SU-DHL-6 (cell line): ENCODE data around the gene TH.

Experiments
- H2AFZ ChIP-seq: fragments of 200-600 bp; sonication (generic); 2 replicates; pipeline ENCODE4 v1.6.1; 2014; ENCODE audit warnings: low read depth, mild to moderate bottlenecking, moderate library complexity, mixed read lengths, antibody characterized with exemption, low read length; ENCODE audit not compliant: severe bottlenecking
- H3F3A ChIP-seq: fragments of 200-600 bp; shearing (Covaris generic); 2 replicates; pipeline ENCODE4 v1.6.0; 2016; ENCODE audit warnings: antibody characterized with exemption, mild to moderate bottlenecking; ENCODE audit not compliant: insufficient read depth
- H3K27ac ChIP-seq: fragments of 200-600 bp; sonication (generic); 2 replicates; pipeline ENCODE4 v1.5.1; 2016; ENCODE audit warnings: low read depth, mild to moderate bottlenecking, low read length, moderate library complexity, mixed read lengths
- H3K27me3 ChIP-seq: fragments of 200-600 bp; sonication (generic), shearing (Covaris generic); 2 replicates; pipeline ENCODE4 v1.6.0; 2014; ENCODE audit warnings: mild to moderate bottlenecking, low read length
- H3K36me3 ChIP-seq: fragments of 200-600 bp; sonication (generic); 2 replicates; pipeline ENCODE4 v1.6.1; 2014; ENCODE audit warnings: mild to moderate bottlenecking, low read length, mixed read lengths
- H3K4me2 ChIP-seq: fragments of 300-600, 200-600 bp; shearing (Covaris generic), sonication (generic); 2 replicates; pipeline ENCODE4 v1.6.0; 2014; ENCODE audit warnings: low read length, low read depth, mild to moderate bottlenecking; ENCODE audit not compliant: poor library complexity, severe bottlenecking
- H3K4me3 ChIP-seq: fragments of 200-600 bp; sonication (generic); 2 replicates; pipeline ENCODE4 v1.5.1; 2014; ENCODE audit warnings: antibody characterized with exemption, low read length, mild to moderate bottlenecking, mixed read lengths; ENCODE audit not compliant: insufficient read depth, poor library complexity, severe bottlenecking
- H3K79me2 ChIP-seq: fragments of 200-600 bp; sonication (generic); 2 replicates; pipeline ENCODE4 v1.6.1; 2014; ENCODE audit warnings: mild to moderate bottlenecking, low read length, moderate library complexity; ENCODE audit not compliant: insufficient read depth
- H3K9ac ChIP-seq: fragments of 200-600 bp; sonication (generic); 2 replicates; pipeline ENCODE4 v1.7.0; 2014; ENCODE audit warnings: mild to moderate bottlenecking, low read length
- H3K9me2 ChIP-seq: fragments of 200-600 bp; sonication (generic); replicated peaks from 2 replicates; pipeline ENCODE4 v1.6.1; 2014; ENCODE audit warnings: low read length; ENCODE audit not compliant: insufficient read depth
- H3K9me3 ChIP-seq: fragments of 200-600 bp; sonication (generic); 2 replicates; pipeline ENCODE4 v1.6.1; 2014; ENCODE audit warnings: low read length, mixed read lengths; ENCODE audit not compliant: insufficient read depth
- H4K20me1 ChIP-seq: fragments of 200-600 bp; sonication (generic); 2 replicates; pipeline ENCODE4 v1.6.1; 2014; ENCODE audit warnings: low read depth, mild to moderate bottlenecking, antibody characterized with exemption, low read length, moderate library complexity, mixed read lengths
- EZH2phosphoT487 ChIP-seq: fragments of 200-600 bp; sonication (generic), shearing (Covaris generic); conservative IDR thresholded peaks from 2 replicates; pipeline ENCODE4 v1.6.1; 2018; ENCODE audit warnings: mild to moderate bottlenecking, antibody characterized with exemption, low read length, moderate library complexity, mixed read lengths
- TF ChIP-seq, protein P1 (sequence below): fragments of 200-600 bp; sonication (generic); IDR thresholded peaks from one replicate; pipeline ENCODE4 v1.5.1; 2017; ENCODE audit warnings: antibody characterized with exemption, mild to moderate bottlenecking, low read length, moderate library complexity; ENCODE audit not compliant: insufficient read depth, poor library complexity, severe bottlenecking

TH gene

DNA sequence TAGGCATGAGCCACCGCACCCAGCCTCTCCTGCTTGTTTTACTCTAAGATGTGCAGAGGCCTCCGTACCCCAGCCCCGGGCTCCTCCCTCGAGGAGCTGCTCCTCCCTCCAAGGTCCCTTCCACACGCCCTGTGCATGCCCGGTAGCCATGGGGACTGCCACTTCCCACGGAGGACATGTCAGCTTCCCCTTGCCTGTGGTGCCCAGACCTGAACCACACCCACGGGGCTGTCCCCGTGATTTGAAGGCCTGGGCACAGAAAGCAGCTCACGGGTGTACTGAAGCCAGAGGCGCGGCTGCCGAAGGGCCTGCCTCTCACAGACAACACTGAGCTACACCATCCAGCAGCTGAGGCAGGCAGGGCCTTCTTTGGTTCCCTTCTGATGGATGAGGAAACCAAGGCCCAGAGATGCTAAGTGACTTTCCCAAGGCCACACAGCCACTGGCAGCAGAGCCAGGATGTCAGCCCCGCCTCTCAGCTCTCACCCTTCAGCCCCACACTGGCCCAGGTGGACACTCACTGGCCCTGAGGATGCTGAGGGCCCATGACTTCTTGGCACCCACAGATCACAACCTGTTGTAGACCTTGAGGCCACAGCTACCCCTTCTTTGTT lies 17.9 kb downstream of the TH start:
- Histone ChIP-seq H3K9me3 (no peaks in the 10 kb centered on the region), H4K20me1 (no peaks in the 10 kb centered on the region), H3K27ac (no peak overlapping the region), H3K9ac (no peak overlapping the region), H3K27me3 (no peaks in the 10 kb centered on the region), H3K79me2 (no peaks in the 10 kb centered on the region), H2AFZ (no peak overlapping the region), H3K9me2 (no peaks in the 10 kb centered on the region), H3K4me3 (no peak overlapping the region), H3K4me2 (no peak overlapping the region), H3K36me3 (no peaks in the 10 kb centered on the region), H3F3A (no peaks in the 10 kb centered on the region)
- TF ChIP-seq EZH2phosphoT487: no peak
- TF ChIP-seq, protein P1, sequence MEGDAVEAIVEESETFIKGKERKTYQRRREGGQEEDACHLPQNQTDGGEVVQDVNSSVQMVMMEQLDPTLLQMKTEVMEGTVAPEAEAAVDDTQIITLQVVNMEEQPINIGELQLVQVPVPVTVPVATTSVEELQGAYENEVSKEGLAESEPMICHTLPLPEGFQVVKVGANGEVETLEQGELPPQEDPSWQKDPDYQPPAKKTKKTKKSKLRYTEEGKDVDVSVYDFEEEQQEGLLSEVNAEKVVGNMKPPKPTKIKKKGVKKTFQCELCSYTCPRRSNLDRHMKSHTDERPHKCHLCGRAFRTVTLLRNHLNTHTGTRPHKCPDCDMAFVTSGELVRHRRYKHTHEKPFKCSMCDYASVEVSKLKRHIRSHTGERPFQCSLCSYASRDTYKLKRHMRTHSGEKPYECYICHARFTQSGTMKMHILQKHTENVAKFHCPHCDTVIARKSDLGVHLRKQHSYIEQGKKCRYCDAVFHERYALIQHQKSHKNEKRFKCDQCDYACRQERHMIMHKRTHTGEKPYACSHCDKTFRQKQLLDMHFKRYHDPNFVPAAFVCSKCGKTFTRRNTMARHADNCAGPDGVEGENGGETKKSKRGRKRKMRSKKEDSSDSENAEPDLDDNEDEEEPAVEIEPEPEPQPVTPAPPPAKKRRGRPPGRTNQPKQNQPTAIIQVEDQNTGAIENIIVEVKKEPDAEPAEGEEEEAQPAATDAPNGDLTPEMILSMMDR: no peak

DNA sequence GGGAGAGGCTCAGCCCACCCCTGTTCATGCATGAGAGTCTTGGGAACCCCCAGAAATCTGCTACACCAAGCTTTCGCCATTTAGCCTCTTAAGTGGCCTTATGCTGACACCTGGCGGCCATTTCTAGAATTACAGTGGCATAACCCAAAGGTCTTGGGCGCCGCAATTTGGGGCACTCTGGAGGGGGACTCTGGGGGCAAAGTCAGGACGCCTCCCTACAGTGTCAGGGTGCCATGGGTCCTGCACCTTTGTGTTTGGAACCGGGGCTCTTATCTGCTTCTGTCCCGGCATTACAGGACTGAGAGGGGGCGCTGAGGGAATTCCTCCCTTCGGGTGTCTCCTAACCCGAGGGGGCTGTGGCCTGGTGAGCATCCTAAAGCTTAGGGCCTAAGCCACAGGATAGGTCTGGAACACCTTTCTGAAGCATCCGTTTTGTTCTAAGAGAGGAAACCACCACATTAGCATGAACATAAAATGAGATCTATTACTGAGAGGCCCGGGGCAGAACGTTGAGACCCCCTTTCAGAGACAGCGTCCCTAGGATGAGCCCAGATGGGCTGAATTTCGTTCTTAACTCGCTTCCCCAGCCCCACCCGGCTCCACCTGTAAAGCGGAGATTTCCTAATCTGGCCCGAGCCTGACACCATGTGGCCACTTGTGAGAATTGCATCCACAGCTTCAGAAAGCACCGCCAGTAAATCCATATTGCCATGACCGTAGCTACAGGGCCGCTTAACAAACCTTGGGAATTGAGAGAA lies 19.9 kb downstream of the TH start:
- Histone ChIP-seq H3K79me2 (no peaks in the 10 kb centered on the region), H3K4me2 (no peak overlapping the region), H4K20me1 (no peaks in the 10 kb centered on the region), H3K4me3 (no peak overlapping the region), H3K36me3 (no peaks in the 10 kb centered on the region), H3K9me3 (no peaks in the 10 kb centered on the region), H3F3A (no peaks in the 10 kb centered on the region), H3K9ac (no peak overlapping the region), H3K27ac (no peak overlapping the region), H3K27me3 (no peaks in the 10 kb centered on the region), H3K9me2 (no peaks in the 10 kb centered on the region), H2AFZ (no peak overlapping the region)
- TF ChIP-seq, protein P1: peak; percentile 82
- TF ChIP-seq EZH2phosphoT487: no peak

DNA sequence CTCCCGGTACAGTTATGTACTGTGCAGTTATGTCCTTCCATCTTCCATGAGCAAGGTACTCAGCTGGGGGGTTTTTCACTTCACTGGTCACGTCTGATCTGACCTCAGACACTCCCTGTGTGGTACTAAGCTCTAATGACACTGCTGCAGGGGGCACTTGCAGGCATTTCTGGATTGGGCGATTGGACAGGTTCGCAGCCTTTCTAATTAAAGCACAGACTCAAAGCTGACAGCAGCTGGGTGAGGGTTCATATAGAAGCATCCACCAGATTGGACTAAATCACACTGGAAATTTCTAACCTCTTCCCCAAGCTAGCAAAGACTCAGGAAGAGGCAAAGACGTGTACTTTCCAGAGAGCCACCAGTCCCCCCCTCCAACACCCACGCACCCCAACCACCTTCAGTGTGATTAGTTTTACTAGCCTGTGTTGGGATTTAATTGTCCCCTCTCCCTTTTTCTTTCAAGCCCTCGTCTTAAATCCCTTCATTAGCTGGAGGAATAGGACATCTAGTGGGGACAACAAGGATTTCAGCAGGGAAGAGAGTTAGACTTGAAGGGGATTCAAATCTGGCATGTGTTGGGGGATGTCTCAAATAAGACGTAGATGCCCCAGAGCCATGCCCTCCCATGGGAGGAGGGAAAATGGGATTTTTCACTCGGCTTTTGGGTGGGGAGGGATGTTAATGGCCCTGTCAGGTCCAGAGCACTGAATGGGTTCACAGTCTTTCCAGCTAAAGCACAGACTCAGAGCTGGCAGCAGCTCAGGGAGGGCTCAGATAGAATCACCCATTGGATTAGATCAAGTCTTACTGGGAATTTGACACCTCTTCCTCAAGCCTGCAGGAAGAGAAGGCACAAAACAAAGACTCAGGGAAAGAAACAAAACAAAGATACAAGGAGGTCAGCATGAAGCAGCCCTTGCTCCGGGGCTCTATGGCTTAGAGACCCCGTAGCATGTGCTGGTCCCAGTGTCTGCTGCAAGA lies 21.5 kb downstream of the TH start:
- no peak overlapping the region for H3K4me3 ChIP-seq
- TF ChIP-seq, protein P1: no peak
- no peak for TF ChIP-seq EZH2phosphoT487
- no peak overlapping the region for H3K9ac ChIP-seq
- H3F3A ChIP-seq: no peaks in the 10 kb centered on the region
- H3K36me3 ChIP-seq: no peaks in the 10 kb centered on the region
- no peaks in the 10 kb centered on the region for H3K27me3 ChIP-seq
- H4K20me1 ChIP-seq: no peaks in the 10 kb centered on the region
- H3K27ac ChIP-seq: no peak overlapping the region
- no peak overlapping the region for H3K4me2 ChIP-seq
- no peaks in the 10 kb centered on the region for H3K9me3 ChIP-seq
- no peak overlapping the region for H2AFZ ChIP-seq
- no peaks in the 10 kb centered on the region for H3K79me2 ChIP-seq
- no peaks in the 10 kb centered on the region for H3K9me2 ChIP-seq
